Measurements from ENCODE around the gene ERN1. TPM values are rescaled to one million over a fixed set of nuclear protein-coding genes. Genes with fewer than 3 reads are reported as not detected.

The ERN1 gene
- total and polyA plus RNA-seq, 2 of the 13 experiments (the other 11 are each of a cell fraction or from before 2014, with no cell fraction given), result 6.0 to 12.7 TPM

DNA sequence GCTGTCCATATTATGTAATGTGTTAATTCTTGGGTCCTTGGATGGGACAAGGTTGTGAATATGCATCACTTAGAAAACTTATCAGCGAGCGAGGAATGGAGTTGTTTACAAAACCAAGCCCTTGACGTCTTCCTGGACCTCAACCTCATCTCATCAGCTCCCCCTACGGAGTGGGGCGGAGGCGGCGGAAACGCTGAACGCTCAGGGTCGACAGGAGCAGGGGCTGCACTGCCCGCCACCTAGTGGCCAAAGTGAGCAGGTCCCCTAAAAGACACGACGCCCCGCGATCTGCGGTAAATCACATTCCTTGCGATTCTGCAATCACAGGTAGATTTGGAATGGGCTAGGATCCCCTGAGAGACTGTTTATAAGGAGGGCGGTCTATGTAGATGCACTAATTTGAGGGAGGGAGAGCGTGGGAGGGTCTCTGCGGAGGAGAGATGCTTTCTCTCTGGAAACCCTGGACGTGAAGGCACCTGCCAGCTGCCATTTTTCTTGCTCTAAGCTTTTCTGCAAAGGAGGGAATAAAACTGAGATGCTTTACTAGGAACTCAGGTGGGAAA is 104.1 kb downstream of the ERN1 start (continued):
- TF ChIP-seq, protein P1, sequence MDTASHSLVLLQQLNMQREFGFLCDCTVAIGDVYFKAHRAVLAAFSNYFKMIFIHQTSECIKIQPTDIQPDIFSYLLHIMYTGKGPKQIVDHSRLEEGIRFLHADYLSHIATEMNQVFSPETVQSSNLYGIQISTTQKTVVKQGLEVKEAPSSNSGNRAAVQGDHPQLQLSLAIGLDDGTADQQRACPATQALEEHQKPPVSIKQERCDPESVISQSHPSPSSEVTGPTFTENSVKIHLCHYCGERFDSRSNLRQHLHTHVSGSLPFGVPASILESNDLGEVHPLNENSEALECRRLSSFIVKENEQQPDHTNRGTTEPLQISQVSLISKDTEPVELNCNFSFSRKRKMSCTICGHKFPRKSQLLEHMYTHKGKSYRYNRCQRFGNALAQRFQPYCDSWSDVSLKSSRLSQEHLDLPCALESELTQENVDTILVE (CRISPR knock-in tag; IDR thresholded peaks at IDR 0.05), result 0 out of 2 replicates have a peak, but pooled peaks have one; percentile 67
- TF ChIP-seq POGZ (CRISPR knock-in tag; IDR thresholded peaks at IDR 0.05), result 0 out of 2 replicates have a peak, but pooled peaks have one; percentile 34
- TF ChIP-seq ZNF382 (CRISPR knock-in tag; IDR thresholded peaks at IDR 0.05; ENCODE audit: borderline replicate concordance), result no peak
- TF ChIP-seq CENPX (CRISPR knock-in tag; IDR thresholded peaks at IDR 0.05), result no peak
- TF ChIP-seq, protein P2, sequence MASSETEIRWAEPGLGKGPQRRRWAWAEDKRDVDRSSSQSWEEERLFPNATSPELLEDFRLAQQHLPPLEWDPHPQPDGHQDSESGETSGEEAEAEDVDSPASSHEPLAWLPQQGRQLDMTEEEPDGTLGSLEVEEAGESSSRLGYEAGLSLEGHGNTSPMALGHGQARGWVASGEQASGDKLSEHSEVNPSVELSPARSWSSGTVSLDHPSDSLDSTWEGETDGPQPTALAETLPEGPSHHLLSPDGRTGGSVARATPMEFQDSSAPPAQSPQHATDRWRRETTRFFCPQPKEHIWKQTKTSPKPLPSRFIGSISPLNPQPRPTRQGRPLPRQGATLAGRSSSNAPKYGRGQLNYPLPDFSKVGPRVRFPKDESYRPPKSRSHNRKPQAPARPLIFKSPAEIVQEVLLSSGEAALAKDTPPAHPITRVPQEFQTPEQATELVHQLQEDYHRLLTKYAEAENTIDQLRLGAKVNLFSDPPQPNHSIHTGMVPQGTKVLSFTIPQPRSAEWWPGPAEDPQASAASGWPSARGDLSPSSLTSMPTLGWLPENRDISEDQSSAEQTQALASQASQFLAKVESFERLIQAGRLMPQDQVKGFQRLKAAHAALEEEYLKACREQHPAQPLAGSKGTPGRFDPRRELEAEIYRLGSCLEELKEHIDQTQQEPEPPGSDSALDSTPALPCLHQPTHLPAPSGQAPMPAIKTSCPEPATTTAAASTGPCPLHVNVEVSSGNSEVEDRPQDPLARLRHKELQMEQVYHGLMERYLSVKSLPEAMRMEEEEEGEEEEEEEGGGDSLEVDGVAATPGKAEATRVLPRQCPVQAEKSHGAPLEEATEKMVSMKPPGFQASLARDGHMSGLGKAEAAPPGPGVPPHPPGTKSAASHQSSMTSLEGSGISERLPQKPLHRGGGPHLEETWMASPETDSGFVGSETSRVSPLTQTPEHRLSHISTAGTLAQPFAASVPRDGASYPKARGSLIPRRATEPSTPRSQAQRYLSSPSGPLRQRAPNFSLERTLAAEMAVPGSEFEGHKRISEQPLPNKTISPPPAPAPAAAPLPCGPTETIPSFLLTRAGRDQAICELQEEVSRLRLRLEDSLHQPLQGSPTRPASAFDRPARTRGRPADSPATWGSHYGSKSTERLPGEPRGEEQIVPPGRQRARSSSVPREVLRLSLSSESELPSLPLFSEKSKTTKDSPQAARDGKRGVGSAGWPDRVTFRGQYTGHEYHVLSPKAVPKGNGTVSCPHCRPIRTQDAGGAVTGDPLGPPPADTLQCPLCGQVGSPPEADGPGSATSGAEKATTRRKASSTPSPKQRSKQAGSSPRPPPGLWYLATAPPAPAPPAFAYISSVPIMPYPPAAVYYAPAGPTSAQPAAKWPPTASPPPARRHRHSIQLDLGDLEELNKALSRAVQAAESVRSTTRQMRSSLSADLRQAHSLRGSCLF (CRISPR knock-in tag; IDR thresholded peaks at IDR 0.05; ENCODE audit: borderline replicate concordance), result no peak
- 0 out of 3 replicates have a peak, but pooled peaks have one; percentile 36 for TF ChIP-seq MXI1 (IDR thresholded peaks at IDR 0.05; ENCODE audit: borderline replicate concordance, low read depth, low read length)
- TF ChIP-seq, protein P3, sequence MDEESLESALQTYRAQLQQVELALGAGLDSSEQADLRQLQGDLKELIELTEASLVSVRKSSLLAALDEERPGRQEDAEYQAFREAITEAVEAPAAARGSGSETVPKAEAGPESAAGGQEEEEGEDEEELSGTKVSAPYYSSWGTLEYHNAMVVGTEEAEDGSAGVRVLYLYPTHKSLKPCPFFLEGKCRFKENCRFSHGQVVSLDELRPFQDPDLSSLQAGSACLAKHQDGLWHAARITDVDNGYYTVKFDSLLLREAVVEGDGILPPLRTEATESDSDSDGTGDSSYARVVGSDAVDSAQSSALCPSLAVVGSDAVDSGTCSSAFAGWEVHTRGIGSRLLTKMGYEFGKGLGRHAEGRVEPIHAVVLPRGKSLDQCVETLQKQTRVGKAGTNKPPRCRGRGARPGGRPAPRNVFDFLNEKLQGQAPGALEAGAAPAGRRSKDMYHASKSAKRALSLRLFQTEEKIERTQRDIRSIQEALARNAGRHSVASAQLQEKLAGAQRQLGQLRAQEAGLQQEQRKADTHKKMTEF (CRISPR knock-in tag; IDR thresholded peaks at IDR 0.05), result peak; percentile 69
- TF ChIP-seq KAT2B (IDR thresholded peaks at IDR 0.05; ENCODE audit: borderline replicate concordance, low read depth, low read length), result no peak
- peak; percentile 10; the same call in 1 of the 2 replicates for TF ChIP-seq TBX2 (CRISPR knock-in tag; IDR thresholded peaks at IDR 0.05; ENCODE audit: borderline replicate concordance)
- TF ChIP-seq, protein P4, sequence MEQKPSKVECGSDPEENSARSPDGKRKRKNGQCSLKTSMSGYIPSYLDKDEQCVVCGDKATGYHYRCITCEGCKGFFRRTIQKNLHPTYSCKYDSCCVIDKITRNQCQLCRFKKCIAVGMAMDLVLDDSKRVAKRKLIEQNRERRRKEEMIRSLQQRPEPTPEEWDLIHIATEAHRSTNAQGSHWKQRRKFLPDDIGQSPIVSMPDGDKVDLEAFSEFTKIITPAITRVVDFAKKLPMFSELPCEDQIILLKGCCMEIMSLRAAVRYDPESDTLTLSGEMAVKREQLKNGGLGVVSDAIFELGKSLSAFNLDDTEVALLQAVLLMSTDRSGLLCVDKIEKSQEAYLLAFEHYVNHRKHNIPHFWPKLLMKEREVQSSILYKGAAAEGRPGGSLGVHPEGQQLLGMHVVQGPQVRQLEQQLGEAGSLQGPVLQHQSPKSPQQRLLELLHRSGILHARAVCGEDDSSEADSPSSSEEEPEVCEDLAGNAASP (CRISPR knock-in tag; IDR thresholded peaks at IDR 0.05; ENCODE audit: borderline replicate concordance), result 0 out of 2 replicates have a peak, but pooled peaks have one; percentile 37
- no peak; the same call in 1 of the 2 replicates for TF ChIP-seq MXD4 (CRISPR knock-in tag; IDR thresholded peaks at IDR 0.05)
- TF ChIP-seq ZNF577 (CRISPR knock-in tag; IDR thresholded peaks at IDR 0.05; ENCODE audit: borderline replicate concordance, low read depth), result no peak
- TF ChIP-seq BCL6 (CRISPR knock-in tag; IDR thresholded peaks at IDR 0.05), result peak; percentile 25; the same call in 1 of the 2 replicates
- TF ChIP-seq REXO4 (CRISPR knock-in tag; IDR thresholded peaks at IDR 0.05; ENCODE audit: borderline replicate concordance), result no peak
- no peak for TF ChIP-seq MTF1 (CRISPR knock-in tag; IDR thresholded peaks at IDR 0.05)
- TF ChIP-seq, protein P5, sequence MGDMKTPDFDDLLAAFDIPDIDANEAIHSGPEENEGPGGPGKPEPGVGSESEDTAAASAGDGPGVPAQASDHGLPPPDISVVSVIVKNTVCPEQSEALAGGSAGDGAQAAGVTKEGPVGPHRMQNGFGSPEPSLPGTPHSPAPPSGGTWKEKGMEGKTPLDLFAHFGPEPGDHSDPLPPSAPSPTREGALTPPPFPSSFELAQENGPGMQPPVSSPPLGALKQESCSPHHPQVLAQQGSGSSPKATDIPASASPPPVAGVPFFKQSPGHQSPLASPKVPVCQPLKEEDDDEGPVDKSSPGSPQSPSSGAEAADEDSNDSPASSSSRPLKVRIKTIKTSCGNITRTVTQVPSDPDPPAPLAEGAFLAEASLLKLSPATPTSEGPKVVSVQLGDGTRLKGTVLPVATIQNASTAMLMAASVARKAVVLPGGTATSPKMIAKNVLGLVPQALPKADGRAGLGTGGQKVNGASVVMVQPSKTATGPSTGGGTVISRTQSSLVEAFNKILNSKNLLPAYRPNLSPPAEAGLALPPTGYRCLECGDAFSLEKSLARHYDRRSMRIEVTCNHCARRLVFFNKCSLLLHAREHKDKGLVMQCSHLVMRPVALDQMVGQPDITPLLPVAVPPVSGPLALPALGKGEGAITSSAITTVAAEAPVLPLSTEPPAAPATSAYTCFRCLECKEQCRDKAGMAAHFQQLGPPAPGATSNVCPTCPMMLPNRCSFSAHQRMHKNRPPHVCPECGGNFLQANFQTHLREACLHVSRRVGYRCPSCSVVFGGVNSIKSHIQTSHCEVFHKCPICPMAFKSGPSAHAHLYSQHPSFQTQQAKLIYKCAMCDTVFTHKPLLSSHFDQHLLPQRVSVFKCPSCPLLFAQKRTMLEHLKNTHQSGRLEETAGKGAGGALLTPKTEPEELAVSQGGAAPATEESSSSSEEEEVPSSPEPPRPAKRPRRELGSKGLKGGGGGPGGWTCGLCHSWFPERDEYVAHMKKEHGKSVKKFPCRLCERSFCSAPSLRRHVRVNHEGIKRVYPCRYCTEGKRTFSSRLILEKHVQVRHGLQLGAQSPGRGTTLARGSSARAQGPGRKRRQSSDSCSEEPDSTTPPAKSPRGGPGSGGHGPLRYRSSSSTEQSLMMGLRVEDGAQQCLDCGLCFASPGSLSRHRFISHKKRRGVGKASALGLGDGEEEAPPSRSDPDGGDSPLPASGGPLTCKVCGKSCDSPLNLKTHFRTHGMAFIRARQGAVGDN (CRISPR knock-in tag; IDR thresholded peaks at IDR 0.05), result peak; percentile 72

Data from HepG2 (cell line).